Natural killer cell (primary cell): ENCODE measurements around the gene HOXC6. TPM values are rescaled to one million over a fixed set of nuclear protein-coding genes. Genes with fewer than 3 reads are reported as not detected.
A peak's percentile ranks its signal among the peaks of the same experiment; 100 is the strongest.

Experiments
- ATAC-seq, 3 donors: fragments of 150-1000 bp in 2 of 3; fragments of 200-7000 bp in 1 of 3; cut with Tn5 transposase; 1 replicate in 1 of 3; 2 replicates in 2 of 3; pipeline ENCODE4 v1.10.0; 2021; ENCODE audit warnings: mild to moderate bottlenecking in 2 of 3, moderate library complexity in 2 of 3
- DNase-seq, 2 donors: peaks; one replicate each; pipeline versions ENCODE4 v3.0.0 to v3.0.0-alpha.2; 2013 to 2021; ENCODE audit warnings: mixed read lengths in 1 of 2
- H3K27ac ChIP-seq: one replicate; pipeline ENCODE4 v1.5.1; 2013; ENCODE audit warnings: mild to moderate bottlenecking, low read length
- H3K27me3 ChIP-seq: one replicate; pipeline ENCODE4 v1.6.1; 2013; ENCODE audit warnings: low read length; ENCODE audit not compliant: control insufficient read depth, insufficient read depth
- H3K36me3 ChIP-seq: one replicate; pipeline ENCODE4 v1.6.1; 2013; ENCODE audit warnings: low read length; ENCODE audit not compliant: control insufficient read depth, insufficient read depth
- H3K4me1 ChIP-seq: one replicate; pipeline ENCODE4 v1.6.1; 2013; ENCODE audit warnings: low read length; ENCODE audit not compliant: control insufficient read depth, insufficient read depth
- H3K4me3 ChIP-seq: one replicate; pipeline ENCODE4 v1.5.1; 2013; ENCODE audit warnings: low read length
- H3K9me3 ChIP-seq: one replicate; pipeline ENCODE4 v1.6.1; 2013; ENCODE audit warnings: low read length; ENCODE audit not compliant: control insufficient read depth, insufficient read depth
- H3K27ac Mint-ChIP-seq, 2 donors: one replicate each; pipeline ENCODE4 v1.8.0; 2022; ENCODE audit warnings: mild to moderate bottlenecking in 2 of 2, mixed read lengths in 2 of 2, moderate library complexity in 1 of 2
- H3K27me3 Mint-ChIP-seq, 2 donors: one replicate each; pipeline ENCODE4 v1.8.0; 2022; ENCODE audit warnings: low read depth in 2 of 2, mixed read lengths in 2 of 2
- H3K36me3 Mint-ChIP-seq: one replicate; pipeline ENCODE4 v1.8.0; 2022; ENCODE audit warnings: mixed read lengths
- H3K4me1 Mint-ChIP-seq, 2 donors: one replicate each; pipeline ENCODE4 v1.8.0; 2022; ENCODE audit warnings: mixed read lengths in 2 of 2
- H3K4me3 Mint-ChIP-seq: one replicate; pipeline ENCODE4 v1.8.0; 2022; ENCODE audit warnings: mild to moderate bottlenecking, moderate library complexity, mixed read lengths
- H3K9me3 Mint-ChIP-seq, 2 donors: one replicate each; pipeline ENCODE4 v1.8.0; 2022; ENCODE audit warnings: mixed read lengths in 2 of 2
- CTCF ChIP-seq: fragments of 200-600 bp; IDR thresholded peaks from one replicate; pipeline ENCODE4 v1.8.0; 2022; ENCODE audit warnings: antibody characterized with exemption
- WGBS: methylation state at CpG from one replicate; pipeline ENCODE4 v1.1.7; 2013; ENCODE audit warnings: missing lambda C conversion rate; ENCODE audit not compliant: insufficient coverage; 5-methylcytosine and 5-hydroxymethylcytosine counted together
- intact Hi-C: fragments of 100-400 bp; cut with micrococcal nuclease; formaldehyde crosslinking; loops from one replicate; pipeline ENCODE4 v1.14.2; 2022
- total RNA-seq, 4 donors: library from RNA; stranded (reverse); fragments of 120-200 nt in 1 of 4; gene quantifications; one replicate each; pipeline versions ENCODE4 v1.2.3 to v1.2.4, GENCODE V29; 2013 to 2022

Gene HOXC6
- total RNA-seq, 3 donors from 2014 or later (not counting 1 experiment from before 2014, with no cell fraction given): not detected

GRCh38 chr12:54016478-54016964 lies 11.7 kb upstream of the HOXC6 start:
- no peaks in the 10 kb centered on the region for H3K36me3 Mint-ChIP-seq
- no peak overlapping the region for H3K27ac Mint-ChIP-seq
- intact Hi-C loops: loop anchor here (2.0 to 10.0 kb wide), 2 partner anchors 16 to 268 kb away; partner anchors contain the start of genes CBX5, HNRNPA1 and HOXC5
- peaks cover 57% of the 10 kb centered on the region for H3K27me3 ChIP-seq
- no peaks in the 10 kb centered on the region for H3K36me3 ChIP-seq
- TF ChIP-seq CTCF: no peak
- H3K4me1 ChIP-seq: peaks cover 33% of the 10 kb centered on the region
- peak overlapping the region; percentile 40 for H3K4me3 Mint-ChIP-seq
- H3K9me3 ChIP-seq: no peaks in the 10 kb centered on the region
- no peak overlapping the region for H3K27ac ChIP-seq
- H3K4me3 ChIP-seq: no peak overlapping the region
- WGBS: 7% methylated on average over 21 of the region's 25 CpGs
- DNase-seq (no peak), ATAC-seq (no peak)
- H3K27me3 Mint-ChIP-seq: peaks cover 45 to 56% of the 10 kb centered on the region in 2 donors
- no peaks in the 10 kb centered on the region for H3K9me3 Mint-ChIP-seq
- H3K4me1 Mint-ChIP-seq: peaks cover 16 to 39% of the 10 kb centered on the region in 2 donors

GRCh38 chr12:54017027-54017788 lies 11.0 kb upstream of the HOXC6 start:
- TF ChIP-seq CTCF: no peak
- H3K9me3 ChIP-seq: no peaks in the 10 kb centered on the region
- Mint-ChIP-seq H3K4me3 (peak overlapping the region; percentile 81), H3K27me3 (peaks cover 43 to 56% of the 10 kb centered on the region in 2 donors), H3K36me3 (no peaks in the 10 kb centered on the region), H3K27ac (peak overlapping the region; percentile 23 to 89), H3K9me3 (no peaks in the 10 kb centered on the region), H3K4me1 (peaks cover 14 to 37% of the 10 kb centered on the region in 2 donors)
- peaks cover 33% of the 10 kb centered on the region for H3K4me1 ChIP-seq
- ATAC-seq (peak; percentile 40 to 46 (median 43)), DNase-seq (peak in 1 of 2 donors; percentile 26)
- peak overlapping the region; percentile 55 for H3K4me3 ChIP-seq
- intact Hi-C loops: loop anchor here (2.0 to 10.0 kb wide), 2 partner anchors 16 to 268 kb away; partner anchors contain the start of genes CBX5, HNRNPA1 and HOXC5
- 5% methylated on average over 23 of the region's 24 CpGs for WGBS
- peak overlapping the region; percentile 26 for H3K27ac ChIP-seq
- H3K36me3 ChIP-seq: no peaks in the 10 kb centered on the region
- peaks cover 55% of the 10 kb centered on the region for H3K27me3 ChIP-seq

- intact Hi-C loops: loop anchor here (2.0 to 10.0 kb wide), 2 partner anchors 15 to 267 kb away; partner anchors contain the start of genes CBX5, HNRNPA1 and HOXC5
- no peaks in the 10 kb centered on the region for H3K9me3 Mint-ChIP-seq
- TF ChIP-seq CTCF: no peak
- peak; percentile 73 to 87 for DNase-seq
- Histone ChIP-seq H3K4me1 (peaks cover 33% of the 10 kb centered on the region), H3K36me3 (no peaks in the 10 kb centered on the region), H3K9me3 (no peaks in the 10 kb centered on the region), H3K27me3 (peaks cover 56% of the 10 kb centered on the region), H3K4me3 (peak overlapping the region; percentile 55), H3K27ac (peak overlapping the region; percentile 65)
- peak; percentile 89 to 95 (median 90) for ATAC-seq
- peaks cover 14 to 37% of the 10 kb centered on the region in 2 donors for H3K4me1 Mint-ChIP-seq
- 2% methylated on average over 34 of the region's 34 CpGs for whole genome bisulfite sequencing
- peak overlapping the region; percentile 81 for H3K4me3 Mint-ChIP-seq
- peaks cover 39 to 55% of the 10 kb centered on the region in 2 donors for H3K27me3 Mint-ChIP-seq
- H3K36me3 Mint-ChIP-seq: no peaks in the 10 kb centered on the region
- peak overlapping the region; percentile 23 to 89 for H3K27ac Mint-ChIP-seq
Observed at GRCh38 chr12:54017878-54018467, 10.3 kb upstream of the HOXC6 start.
